IMR-90 (cell line): ENCODE measurements around the gene MAP1LC3B2. TPM values are rescaled to one million over a fixed set of nuclear protein-coding genes. Genes with fewer than 3 reads are reported as not detected.

Experiments used
- ATAC-seq: fragments of 200-7000 bp; cut with Tn5 transposase; 2 replicates; pipeline ENCODE4 v1.9.1; 2020; ENCODE audit warnings: low read depth, mild to moderate bottlenecking, moderate library complexity
- BruUV-seq: library from RNA; stranded (reverse); fragments of 400-500 nt; replicated peaks from 2 replicates; lab custom pipeline; 2021; lab: Mats Ljungman, UMichigan
- CTCF ChIA-PET: fragments of 300-600 bp; formaldehyde crosslinking; extraction: SDS; loops from one replicate; lab custom pipeline; 2021; ENCODE audit warnings: antibody characterized with exemption; lab: Yijun Ruan, JAX
- POLR2A ChIA-PET: fragments of 300-600 bp; sonication (Branson Sonifier 250); formaldehyde crosslinking; loops from one replicate; lab custom pipeline; 2022; ENCODE audit warnings: antibody characterized with exemption; ENCODE audit not compliant: unreplicated experiment; lab: Charles Lee
- DNase-seq: peaks from one replicate; pipeline ENCODE4 v3.0.0; 2013
- H2AFZ ChIP-seq: replicated peaks from 2 replicates; pipeline ENCODE3; 2013; ENCODE audit warnings: low read length, mild to moderate bottlenecking; ENCODE audit not compliant: poor library complexity
- H2AK5ac ChIP-seq: 2 replicates; pipeline ENCODE4 v1.6.1; 2013; ENCODE audit warnings: low read depth, low read length, inconsistent platforms
- H2AK9ac ChIP-seq: replicated peaks from 2 replicates; pipeline ENCODE3; 2013; ENCODE audit warnings: mild to moderate bottlenecking, low read depth, low read length, moderate library complexity; ENCODE audit not compliant: poor library complexity
- H2BK120ac ChIP-seq: 2 replicates; pipeline ENCODE4 v1.6.1; 2013; ENCODE audit warnings: low read depth, low read length, inconsistent platforms
- H2BK15ac ChIP-seq: 3 replicates; pipeline ENCODE4 v1.6.1; 2013; ENCODE audit warnings: low read depth, low read length, inconsistent platforms
- H2BK20ac ChIP-seq: 2 replicates; pipeline ENCODE4 v1.6.1; 2013; ENCODE audit warnings: low read depth, mild to moderate bottlenecking, inconsistent platforms, low read length, moderate library complexity
- H2BK5ac ChIP-seq: 2 replicates; pipeline ENCODE4 v1.6.1; 2013; ENCODE audit warnings: mild to moderate bottlenecking, low read depth, low read length, inconsistent platforms; ENCODE audit not compliant: poor library complexity, severe bottlenecking
- H3K14ac ChIP-seq: replicated peaks from 2 replicates; pipeline ENCODE4 v1.6.1; 2013; ENCODE audit warnings: low read depth, low read length, inconsistent platforms
- H3K18ac ChIP-seq: 2 replicates; pipeline ENCODE4 v1.6.1; 2013; ENCODE audit warnings: low read depth, low read length, control low read depth
- H3K23ac ChIP-seq: 2 replicates; pipeline ENCODE4 v1.6.1; 2013; ENCODE audit warnings: low read depth, low read length, inconsistent platforms
- H3K27ac ChIP-seq: 2 replicates; pipeline ENCODE4 v1.5.1; 2013; ENCODE audit warnings: mild to moderate bottlenecking, control low read depth, low read length; ENCODE audit not compliant: insufficient read depth
- H3K27me3 ChIP-seq: 2 replicates; pipeline ENCODE4 v1.6.1; 2013; ENCODE audit warnings: low read length; ENCODE audit not compliant: control insufficient read depth, insufficient read depth
- H3K36me3 ChIP-seq: 2 replicates; pipeline ENCODE4 v1.6.1; 2013; ENCODE audit warnings: low read length, mixed read lengths; ENCODE audit not compliant: control insufficient read depth, insufficient read depth
- H3K4ac ChIP-seq: 2 replicates; pipeline ENCODE4 v1.6.1; 2013; ENCODE audit warnings: low read depth, low read length, inconsistent platforms
- H3K4me1 ChIP-seq: 2 replicates; pipeline ENCODE4 v1.6.1; 2013; ENCODE audit warnings: low read length, mixed read lengths; ENCODE audit not compliant: control insufficient read depth, insufficient read depth
- H3K4me2 ChIP-seq: 2 replicates; pipeline ENCODE4 v1.6.1; 2013; ENCODE audit warnings: low read depth, mild to moderate bottlenecking, control low read depth, low read length, moderate library complexity
- H3K4me3 ChIP-seq: 2 replicates; pipeline ENCODE4 v1.5.1; 2013; ENCODE audit warnings: low read depth, mild to moderate bottlenecking, control low read depth, low read length, moderate library complexity; ENCODE audit not compliant: insufficient read depth
- H3K56ac ChIP-seq: 2 replicates; pipeline ENCODE4 v1.6.1; 2013; ENCODE audit warnings: low read length, inconsistent platforms; ENCODE audit not compliant: insufficient read depth; ENCODE audit errors: extremely low read depth
- H3K79me1 ChIP-seq, 2 experiments: 2 replicates each; pipeline ENCODE4 v1.6.1; 2013; ENCODE audit warnings: low read length in 2 of 2, inconsistent platforms in 1 of 2, low read depth in 1 of 2
- H3K9ac ChIP-seq: 2 replicates; pipeline ENCODE4 v1.6.1; 2013; ENCODE audit warnings: low read depth, low read length, control low read depth
- H3K9me1 ChIP-seq: 2 replicates; pipeline ENCODE4 v1.6.1; 2013; ENCODE audit warnings: low read length, inconsistent platforms; ENCODE audit not compliant: insufficient read depth
- H3K9me3 ChIP-seq: 2 replicates; pipeline ENCODE4 v1.6.1; 2013; ENCODE audit warnings: low read length; ENCODE audit not compliant: control insufficient read depth, insufficient read depth
- H4K20me1 ChIP-seq: 2 replicates; pipeline ENCODE4 v1.6.1; 2013; ENCODE audit warnings: low read length, inconsistent platforms; ENCODE audit not compliant: insufficient read depth
- H4K5ac ChIP-seq: 2 replicates; pipeline ENCODE4 v1.6.1; 2013; ENCODE audit warnings: mild to moderate bottlenecking, low read depth, low read length, control low read depth
- H4K8ac ChIP-seq, 2 experiments: 2 replicates each; pipeline ENCODE4 v1.6.1; 2013; ENCODE audit warnings: low read depth in 2 of 2, low read length in 2 of 2, control low read depth in 1 of 2, inconsistent platforms in 1 of 2
- H4K91ac ChIP-seq: 2 replicates; pipeline ENCODE4 v1.6.1; 2013; ENCODE audit warnings: low read depth, low read length, inconsistent platforms; ENCODE audit not compliant: insufficient read depth
- BHLHE40 ChIP-seq: fragments of 150-350 bp; IDR thresholded peaks from 2 replicates; pipeline ENCODE4 v1.6.1; 2016; ENCODE audit warnings: mild to moderate bottlenecking, low read depth, low read length
- CHD1 ChIP-seq: IDR thresholded peaks from 2 replicates; pipeline ENCODE4 v1.6.1; 2012; ENCODE audit warnings: low read depth, low read length, improper control_type of control experiment
- FOS ChIP-seq: fragments of 150-350 bp; IDR thresholded peaks from 2 replicates; pipeline ENCODE4 v1.6.1; 2016; ENCODE audit warnings: low read depth, low read length
- MAFK ChIP-seq: IDR thresholded peaks from 2 replicates; pipeline ENCODE4 v1.6.1; 2012; ENCODE audit warnings: low read depth, low read length, improper control_type of control experiment
- MXI1 ChIP-seq: IDR thresholded peaks from 2 replicates; pipeline ENCODE4 v1.6.1; 2012; ENCODE audit warnings: low read depth, mild to moderate bottlenecking, low read length, moderate library complexity, borderline replicate concordance
- NFE2L2 ChIP-seq: fragments of 150-350 bp; IDR thresholded peaks from 2 replicates; pipeline ENCODE4 v1.6.1; 2016; ENCODE audit warnings: low read depth, mild to moderate bottlenecking, low read length
- POLR2A ChIP-seq: IDR thresholded peaks from 2 replicates; pipeline ENCODE4 v1.6.1; 2012; ENCODE audit warnings: mild to moderate bottlenecking, low read depth, low read length
- RAD21 ChIP-seq: IDR thresholded peaks from 2 replicates; pipeline ENCODE4 v1.6.1; 2012; ENCODE audit warnings: low read length, improper control_type of control experiment
- RFX5 ChIP-seq: IDR thresholded peaks from 2 replicates; pipeline ENCODE4 v1.8.0; 2012; ENCODE audit warnings: low read depth, mild to moderate bottlenecking, low read length, moderate library complexity
- SMC3 ChIP-seq: fragments of 150-350 bp; IDR thresholded peaks from 2 replicates; pipeline ENCODE4 v1.6.1; 2016; ENCODE audit warnings: low read depth, mild to moderate bottlenecking, antibody characterized with exemption, low read length, moderate library complexity
- WGBS, 2 experiments: methylation state at CpG; one replicate each; pipeline versions ENCODE4 v1.1.5 to v1.1.7; 2013; ENCODE audit warnings: missing lambda C conversion rate in 2 of 2; ENCODE audit not compliant: insufficient read length in 1 of 2; ENCODE audit errors: extremely low coverage in 2 of 2; 5-methylcytosine and 5-hydroxymethylcytosine counted together
- dilution Hi-C: fragments of 300-500 bp; cut with HindIII; formaldehyde crosslinking; loops from one replicate; pipeline ENCODE4 v1.14.3; 2018; ENCODE audit warnings: low sequenced_read_pairs; ENCODE audit not compliant: unreplicated experiment
- in situ Hi-C: fragments of 300-500 bp; cut with MboI; formaldehyde crosslinking; loops from 3 replicates; pipeline ENCODE4 v1.14.3; 2019; ENCODE audit warnings: low sequenced_read_pairs, inconsistent platforms, mixed read lengths
- intact Hi-C: fragments of 100-400 bp; cut with micrococcal nuclease; formaldehyde crosslinking; loops from 2 replicates; pipeline ENCODE4 v1.10.0; 2022
- polyA plus RNA-seq, 3 experiments: library from polyadenylated mRNA; depleted of rRNA; stranded (reverse); fragments of >200 nt; gene quantifications; 2 replicates each; pipeline ENCODE4 v1.2.3, GENCODE V29; 2012; ENCODE audit warnings: low replicate concordance in 1 of 3
- total RNA-seq: library from RNA; depleted of rRNA; stranded (reverse); fragments of >200 nt; gene quantifications from 2 replicates; pipeline ENCODE4 v1.2.3, GENCODE V29; 2012
- TF ChIP-seq, protein P1 (sequence below): fragments of 150-350 bp; IDR thresholded peaks from 2 replicates; pipeline ENCODE4 v1.6.1; 2016; ENCODE audit warnings: low read depth, mild to moderate bottlenecking, low read length, moderate library complexity, borderline replicate concordance
- TF ChIP-seq, protein P2 (sequence below): conservative IDR thresholded peaks from 2 replicates; pipeline ENCODE4 v1.5.1; 2012; ENCODE audit warnings: mild to moderate bottlenecking, low read depth, low read length, improper control_type of control experiment
- TF ChIP-seq, protein P3 (sequence below): fragments of 150-350 bp; IDR thresholded peaks from 2 replicates; pipeline ENCODE4 v1.6.1; 2017; ENCODE audit warnings: mild to moderate bottlenecking, antibody characterized with exemption, low read length, low read depth

The MAP1LC3B2 gene
- total and polyA plus RNA-seq, 2 of the 4 experiments (the other 2 are of a cell fraction): 1.4 TPM; not detected in 1

DNA sequence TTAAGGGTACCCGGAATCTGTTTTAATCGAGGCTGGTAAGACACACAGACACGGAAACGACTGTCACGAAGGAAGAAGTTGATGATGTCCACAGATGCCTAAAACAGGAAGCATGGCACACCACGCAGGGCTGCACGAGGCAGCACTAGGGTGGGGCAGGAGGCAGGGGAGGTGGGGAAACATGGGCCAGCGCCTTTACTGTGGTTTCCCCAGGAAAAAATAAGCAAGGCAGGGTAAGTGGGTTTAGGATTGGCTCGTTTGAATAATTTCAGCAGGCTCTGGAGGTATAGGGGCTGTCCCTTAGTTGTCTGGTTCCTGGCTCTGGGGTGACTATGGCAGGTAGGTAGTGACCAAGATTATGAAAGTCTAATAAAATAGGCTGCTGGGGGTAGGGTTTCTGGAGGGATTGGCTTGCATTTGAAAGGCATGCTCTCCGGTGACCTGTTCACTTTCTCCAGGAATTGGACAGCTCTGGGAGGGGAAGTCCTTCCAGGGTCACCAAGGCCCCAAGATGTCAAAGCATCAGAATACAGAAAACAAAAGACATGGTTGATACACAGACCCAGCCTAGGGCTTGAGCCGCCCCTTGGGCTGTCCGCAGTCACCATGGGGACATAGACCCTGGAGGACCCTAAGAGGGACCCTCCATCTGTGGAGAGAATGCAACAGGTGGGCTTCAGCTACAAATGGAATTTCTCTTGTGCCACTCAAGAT, 35.3 kb downstream of the MAP1LC3B2 start:
- H3K9me1 ChIP-seq: peaks cover 3% of the 10 kb centered on the region; the same call in 1 of the 2 replicates
- no peak overlapping the region for H4K91ac ChIP-seq
- no peak overlapping the region for H2BK20ac ChIP-seq
- no peak overlapping the region for H2BK5ac ChIP-seq
- ChIA-PET CTCF (no interaction called here), POLR2A (no interaction called here)
- no peak overlapping the region for H3K9ac ChIP-seq
- no peaks in the 10 kb centered on the region for H3K9me3 ChIP-seq
- dilution Hi-C loops (no loop called here), intact Hi-C loops (loop anchor here (5.0 kb wide), 4 partner anchors 162 to 597 kb away; no protein-coding TSS in a partner anchor), in situ Hi-C loops (loop anchor here (10.0 kb wide), 2 partner anchors 310 to 600 kb away; no protein-coding TSS in a partner anchor)
- WGBS, 2 experiments: 78% methylated on average over 5 of the region's 12 CpGs; no CpG with 5 or more reads in 1 of the 2 experiments
- no peaks in the 10 kb centered on the region for H3K36me3 ChIP-seq
- no peak for DNase-seq
- no peak overlapping the region for H3K56ac ChIP-seq
- no peak overlapping the region for H4K5ac ChIP-seq
- H2AK5ac ChIP-seq: no peak overlapping the region
- H3K4ac ChIP-seq: no peak overlapping the region
- no peak overlapping the region for H3K14ac ChIP-seq
- H2AK9ac ChIP-seq: no peak overlapping the region
- BruUV-seq: no TSS peak
- H3K18ac ChIP-seq: no peak overlapping the region
- H3K4me3 ChIP-seq: no peak overlapping the region
- H2AFZ ChIP-seq: no peak overlapping the region
- no peaks in the 10 kb centered on the region for H3K79me1 ChIP-seq
- no peak for ATAC-seq
- H3K23ac ChIP-seq: no peak overlapping the region
- H3K4me2 ChIP-seq: no peak overlapping the region
- H3K27me3 ChIP-seq: no peaks in the 10 kb centered on the region
- TF ChIP-seq, protein P1, sequence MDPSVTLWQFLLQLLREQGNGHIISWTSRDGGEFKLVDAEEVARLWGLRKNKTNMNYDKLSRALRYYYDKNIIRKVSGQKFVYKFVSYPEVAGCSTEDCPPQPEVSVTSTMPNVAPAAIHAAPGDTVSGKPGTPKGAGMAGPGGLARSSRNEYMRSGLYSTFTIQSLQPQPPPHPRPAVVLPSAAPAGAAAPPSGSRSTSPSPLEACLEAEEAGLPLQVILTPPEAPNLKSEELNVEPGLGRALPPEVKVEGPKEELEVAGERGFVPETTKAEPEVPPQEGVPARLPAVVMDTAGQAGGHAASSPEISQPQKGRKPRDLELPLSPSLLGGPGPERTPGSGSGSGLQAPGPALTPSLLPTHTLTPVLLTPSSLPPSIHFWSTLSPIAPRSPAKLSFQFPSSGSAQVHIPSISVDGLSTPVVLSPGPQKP: no peak
- TF ChIP-seq, protein P2, sequence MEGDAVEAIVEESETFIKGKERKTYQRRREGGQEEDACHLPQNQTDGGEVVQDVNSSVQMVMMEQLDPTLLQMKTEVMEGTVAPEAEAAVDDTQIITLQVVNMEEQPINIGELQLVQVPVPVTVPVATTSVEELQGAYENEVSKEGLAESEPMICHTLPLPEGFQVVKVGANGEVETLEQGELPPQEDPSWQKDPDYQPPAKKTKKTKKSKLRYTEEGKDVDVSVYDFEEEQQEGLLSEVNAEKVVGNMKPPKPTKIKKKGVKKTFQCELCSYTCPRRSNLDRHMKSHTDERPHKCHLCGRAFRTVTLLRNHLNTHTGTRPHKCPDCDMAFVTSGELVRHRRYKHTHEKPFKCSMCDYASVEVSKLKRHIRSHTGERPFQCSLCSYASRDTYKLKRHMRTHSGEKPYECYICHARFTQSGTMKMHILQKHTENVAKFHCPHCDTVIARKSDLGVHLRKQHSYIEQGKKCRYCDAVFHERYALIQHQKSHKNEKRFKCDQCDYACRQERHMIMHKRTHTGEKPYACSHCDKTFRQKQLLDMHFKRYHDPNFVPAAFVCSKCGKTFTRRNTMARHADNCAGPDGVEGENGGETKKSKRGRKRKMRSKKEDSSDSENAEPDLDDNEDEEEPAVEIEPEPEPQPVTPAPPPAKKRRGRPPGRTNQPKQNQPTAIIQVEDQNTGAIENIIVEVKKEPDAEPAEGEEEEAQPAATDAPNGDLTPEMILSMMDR: no peak
- TF ChIP-seq RAD21: no peak
- TF ChIP-seq NFE2L2: no peak
- TF ChIP-seq POLR2A: no peak
- no peak for TF ChIP-seq CHD1
- no peak for TF ChIP-seq RFX5
- TF ChIP-seq MAFK: no peak
- TF ChIP-seq MXI1: no peak
- no peak for TF ChIP-seq FOS
- TF ChIP-seq BHLHE40: no peak
- TF ChIP-seq SMC3: no peak
- TF ChIP-seq, protein P3, sequence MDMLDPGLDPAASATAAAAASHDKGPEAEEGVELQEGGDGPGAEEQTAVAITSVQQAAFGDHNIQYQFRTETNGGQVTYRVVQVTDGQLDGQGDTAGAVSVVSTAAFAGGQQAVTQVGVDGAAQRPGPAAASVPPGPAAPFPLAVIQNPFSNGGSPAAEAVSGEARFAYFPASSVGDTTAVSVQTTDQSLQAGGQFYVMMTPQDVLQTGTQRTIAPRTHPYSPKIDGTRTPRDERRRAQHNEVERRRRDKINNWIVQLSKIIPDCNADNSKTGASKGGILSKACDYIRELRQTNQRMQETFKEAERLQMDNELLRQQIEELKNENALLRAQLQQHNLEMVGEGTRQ: no peak
- peaks cover 8% of the 10 kb centered on the region for H3K4me1 ChIP-seq
- no peak overlapping the region for H2BK15ac ChIP-seq
- no peaks in the 10 kb centered on the region for H4K20me1 ChIP-seq
- H3K27ac ChIP-seq: no peak overlapping the region
- no peak overlapping the region for H2BK120ac ChIP-seq
- no peak overlapping the region for H4K8ac ChIP-seq
